Stomach (tissue), 9 donors: ENCODE data around the gene JPH2. TPM values are rescaled to one million over a fixed set of nuclear protein-coding genes. Genes with fewer than 3 reads are reported as not detected.

ENCODE experiments used
- DNase-seq, 2 donors: peaks; one replicate each; pipeline versions ENCODE4 v3.0.0 to v3.0.0-alpha.2; 2013 to 2019
- H3K27ac ChIP-seq, 5 donors: fragments of 200-600 bp in 4 of 5; sonication (generic) in 4 of 5; one replicate each; pipeline ENCODE4 v1.5.1; 2013 to 2019; ENCODE audit warnings: mild to moderate bottlenecking in 1 of 5, moderate library complexity in 1 of 5
- H3K27me3 ChIP-seq, 3 donors: fragments of 200-600 bp; sonication (generic); one replicate each; pipeline ENCODE4 v1.5.1; 2017 to 2019; ENCODE audit warnings: mixed run types in 1 of 3
- H3K36me3 ChIP-seq, 4 donors: fragments of 200-600 bp; sonication (generic); 1 replicate in 3 of 4; 2 replicates in 1 of 4; pipeline ENCODE4 v1.5.1; 2016 to 2019
- H3K4me1 ChIP-seq, 4 donors: fragments of 200-600 bp; sonication (generic); one replicate each; pipeline ENCODE4 v1.5.1; 2016 to 2019
- H3K4me3 ChIP-seq, 4 donors: fragments of 200-600 bp; sonication (generic) in 3 of 4; one replicate each; pipeline ENCODE4 v1.5.1; 2016 to 2019; ENCODE audit warnings: mild to moderate bottlenecking in 1 of 4
- H3K9me3 ChIP-seq, 4 donors: fragments of 200-600 bp; sonication (generic); one replicate each; pipeline ENCODE4 v1.5.1; 2016 to 2019
- EP300 ChIP-seq: sonication (generic); formaldehyde crosslinking; IDR thresholded peaks from one replicate; pipeline ENCODE4 v1.6.1; 2017; ENCODE audit warnings: antibody characterized with exemption
- POLR2A ChIP-seq, 4 donors: fragments of 450-650 bp; IDR thresholded peaks; one replicate each; pipeline ENCODE4 v1.6.1; 2016; ENCODE audit warnings: antibody characterized with exemption in 4 of 4, control low read depth in 2 of 4, mild to moderate bottlenecking in 1 of 4, moderate library complexity in 1 of 4
- POLR2AphosphoS5 ChIP-seq, 3 donors: sonication (generic); formaldehyde crosslinking; IDR thresholded peaks; one replicate each; pipeline ENCODE4 v1.6.1; 2016; ENCODE audit warnings: antibody characterized with exemption in 3 of 3
- WGBS, 5 donors: extraction: QIAGEN DNeasy Blood & Tissue Kit in 3 of 5; methylation state at CpG; one replicate each; pipeline versions ENCODE4 v1.1.5 to v1.1.7; 2013 to 2018; 5-methylcytosine and 5-hydroxymethylcytosine counted together
- intact Hi-C: fragments of 100-400 bp; cut with DNase I; formaldehyde crosslinking; loops from one replicate; pipeline ENCODE4 v1.15.1; 2023; ENCODE audit warnings: low total_unique reads
- polyA plus RNA-seq, 3 donors: library from polyadenylated mRNA; stranded (reverse); fragments of 200-250 nt; gene quantifications; one replicate each; pipeline ENCODE4 v1.2.3, GENCODE V29; 2013
- total RNA-seq, 5 donors: library from RNA; depleted of rRNA; stranded (reverse); fragments of >200 nt; gene quantifications; one replicate each; pipeline versions ENCODE4 v1.1.0 to v1.2.3, GENCODE V29; 2014 to 2016
- TF ChIP-seq, protein P1 (sequence below), 7 experiments: fragments of 450-650 bp in 4 of 7; fragments of 200-600 bp in 3 of 7; sonication (generic) in 3 of 7; IDR thresholded peaks; one replicate each; pipeline ENCODE4 v1.5.1; 2016 to 2019; ENCODE audit warnings: antibody characterized with exemption in 7 of 7, control low read depth in 2 of 7, mild to moderate bottlenecking in 1 of 7
- donor health status: healthy with polysubstance abuse.
- donor health status: Bipolar disorder and iron deficiency.
- donor health status: healthy.

JPH2 gene
- total and polyA plus RNA-seq, 8 donors = 0.15 to 51.9 (median 10.9) TPM

DNA sequence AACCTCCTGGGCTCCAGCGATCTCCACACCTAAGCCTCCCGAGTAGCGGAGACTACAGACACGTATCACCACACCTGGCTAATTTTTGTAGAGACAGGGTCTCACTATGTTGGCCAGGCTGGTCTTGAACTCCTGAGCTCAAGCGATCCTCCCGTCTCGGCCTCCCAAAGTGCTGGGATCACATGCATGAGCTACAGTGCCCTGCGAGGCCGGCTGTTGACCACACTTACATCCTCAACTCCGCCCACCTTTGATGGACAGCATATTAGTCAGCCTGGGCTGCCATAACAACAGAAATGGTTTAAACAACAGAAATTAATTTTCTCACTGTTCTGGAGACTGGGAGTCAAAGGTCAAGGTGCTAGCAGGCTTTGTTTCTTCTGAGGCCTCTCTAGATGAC lies 107.7 kb downstream of the JPH2 start:
- no peak overlapping the region for H3K27ac ChIP-seq
- no peaks in the 10 kb centered on the region for H3K36me3 ChIP-seq
- no peaks in the 10 kb centered on the region for H3K9me3 ChIP-seq
- H3K27me3 ChIP-seq = no peaks in the 10 kb centered on the region
- no peak for DNase-seq
- WGBS, 5 donors = 90 to 92% (median 90%) methylated on average over 10 of the region's 10 CpGs
- no peak for TF ChIP-seq POLR2AphosphoS5 (IDR thresholded peaks at IDR 0.05)
- TF ChIP-seq EP300 = no peak
- no peak for TF ChIP-seq POLR2A (IDR thresholded peaks at IDR 0.05)
- TF ChIP-seq, protein P1, sequence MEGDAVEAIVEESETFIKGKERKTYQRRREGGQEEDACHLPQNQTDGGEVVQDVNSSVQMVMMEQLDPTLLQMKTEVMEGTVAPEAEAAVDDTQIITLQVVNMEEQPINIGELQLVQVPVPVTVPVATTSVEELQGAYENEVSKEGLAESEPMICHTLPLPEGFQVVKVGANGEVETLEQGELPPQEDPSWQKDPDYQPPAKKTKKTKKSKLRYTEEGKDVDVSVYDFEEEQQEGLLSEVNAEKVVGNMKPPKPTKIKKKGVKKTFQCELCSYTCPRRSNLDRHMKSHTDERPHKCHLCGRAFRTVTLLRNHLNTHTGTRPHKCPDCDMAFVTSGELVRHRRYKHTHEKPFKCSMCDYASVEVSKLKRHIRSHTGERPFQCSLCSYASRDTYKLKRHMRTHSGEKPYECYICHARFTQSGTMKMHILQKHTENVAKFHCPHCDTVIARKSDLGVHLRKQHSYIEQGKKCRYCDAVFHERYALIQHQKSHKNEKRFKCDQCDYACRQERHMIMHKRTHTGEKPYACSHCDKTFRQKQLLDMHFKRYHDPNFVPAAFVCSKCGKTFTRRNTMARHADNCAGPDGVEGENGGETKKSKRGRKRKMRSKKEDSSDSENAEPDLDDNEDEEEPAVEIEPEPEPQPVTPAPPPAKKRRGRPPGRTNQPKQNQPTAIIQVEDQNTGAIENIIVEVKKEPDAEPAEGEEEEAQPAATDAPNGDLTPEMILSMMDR (IDR thresholded peaks at IDR 0.05) = no peak
- no peak overlapping the region for H3K4me3 ChIP-seq
- peaks cover 0 to 21% (median 9%) of the 10 kb centered on the region in 4 donors for H3K4me1 ChIP-seq
- intact Hi-C loops = loop anchor here (5.0 kb wide), 1 partner anchor 332 kb away; no protein-coding TSS in a partner anchor

DNA sequence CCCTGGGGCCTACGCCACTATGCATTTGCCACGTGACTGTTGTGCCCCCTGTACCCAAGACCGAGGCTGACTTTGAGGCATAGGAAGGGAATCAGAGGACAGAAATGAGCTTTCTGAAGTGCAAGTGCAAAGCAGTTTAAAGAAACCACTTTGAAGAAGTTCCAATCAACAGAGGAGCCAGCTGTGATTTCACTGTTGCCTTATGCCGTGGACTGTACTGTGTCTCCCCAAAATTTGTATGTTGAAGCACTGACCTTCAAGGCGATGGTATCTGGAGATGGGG lies 111.1 kb downstream of the JPH2 start:
- H3K36me3 ChIP-seq = no peaks in the 10 kb centered on the region
- H3K4me1 ChIP-seq = peaks cover 0 to 19% (median 8%) of the 10 kb centered on the region in 4 donors
- no peak for TF ChIP-seq EP300
- TF ChIP-seq POLR2AphosphoS5 (IDR thresholded peaks at IDR 0.05) = no peak
- TF ChIP-seq, protein P1 (IDR thresholded peaks at IDR 0.05) = no peak
- TF ChIP-seq POLR2A (IDR thresholded peaks at IDR 0.05) = no peak
- H3K9me3 ChIP-seq = no peaks in the 10 kb centered on the region
- peaks cover 0 to 5% (median 0%) of the 10 kb centered on the region in 3 donors for H3K27me3 ChIP-seq
- intact Hi-C loops = loop anchor here (5.0 kb wide), 1 partner anchor 329 kb away; no protein-coding TSS in a partner anchor
- H3K4me3 ChIP-seq = no peak overlapping the region
- H3K27ac ChIP-seq = no peak overlapping the region
- DNase-seq = no peak
- 92 to 97% (median 96%) methylated on average over 5 of the region's 5 CpGs for WGBS, 5 donors

DNA sequence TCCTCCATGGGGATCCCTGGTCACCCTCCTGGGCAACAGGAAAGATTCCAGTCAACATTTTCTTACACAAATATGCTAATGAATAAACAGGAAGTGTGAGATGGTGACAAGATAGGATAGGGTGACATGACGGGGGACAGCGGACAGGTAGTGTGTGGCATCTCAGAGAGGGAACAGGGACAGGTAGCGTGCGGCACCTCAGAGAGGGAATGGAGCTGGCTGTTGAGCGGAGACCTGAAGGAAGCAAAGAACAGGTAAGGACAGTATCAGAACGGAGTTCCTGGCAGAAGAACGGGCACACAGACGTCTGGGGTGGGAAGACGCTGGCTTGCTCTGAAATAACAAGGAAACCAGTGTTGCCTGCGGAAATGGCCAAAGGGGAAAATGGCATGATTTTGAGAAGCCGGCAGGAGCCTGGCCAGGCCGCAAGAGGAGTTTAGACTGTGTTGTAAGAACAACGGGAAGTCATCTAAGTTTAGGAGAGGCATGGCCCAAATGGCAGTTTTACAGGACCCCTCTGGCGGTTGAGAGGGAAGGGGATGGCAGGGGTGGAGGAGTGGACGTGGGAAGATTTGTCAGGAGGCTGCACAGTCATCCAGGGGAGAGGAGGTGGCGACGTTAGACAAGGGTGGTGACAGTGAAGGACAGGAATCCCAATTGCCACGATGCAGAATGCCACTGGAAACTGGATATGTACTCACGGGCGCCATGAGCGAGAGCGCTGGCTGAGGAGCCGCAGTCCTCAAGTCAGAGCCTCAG lies 111.6 kb downstream of the JPH2 start:
- peak in 1 of 2 donors; percentile 16 for DNase-seq
- intact Hi-C loops = loop anchor here (5.0 kb wide), 1 partner anchor 328 kb away; no protein-coding TSS in a partner anchor
- WGBS, 5 donors = 81 to 91% (median 88%) methylated on average over 23 of the region's 23 CpGs

More for the DNA sequence above, 111.6 kb downstream of the JPH2 start:
- Histone ChIP-seq H3K4me1 (peaks cover 0 to 14% (median 5%) of the 10 kb centered on the region in 4 donors), H3K9me3 (no peaks in the 10 kb centered on the region), H3K36me3 (no peaks in the 10 kb centered on the region), H3K27ac (no peak overlapping the region), H3K4me3 (no peak overlapping the region), H3K27me3 (peaks cover 0 to 5% (median 0%) of the 10 kb centered on the region in 3 donors)
- TF ChIP-seq EP300 = no peak
- TF ChIP-seq POLR2AphosphoS5 (IDR thresholded peaks at IDR 0.05) = no peak
- no peak for TF ChIP-seq POLR2A (IDR thresholded peaks at IDR 0.05)
- TF ChIP-seq, protein P1 (IDR thresholded peaks at IDR 0.05) = no peak
